Measurements from ENCODE around the gene BRI3BP. TPM values are rescaled to one million over a fixed set of nuclear protein-coding genes. Genes with fewer than 3 reads are reported as not detected.
"Not testable (repeated sequence)": the region's sequence is repeated elsewhere in the genome, so short reads cannot be mapped to it uniquely, and the experiment has no call there.

Gene BRI3BP
- total RNA-seq, 2 donors from 2014 or later: 14.8 to 29.3 TPM

- no peaks in the 10 kb centered on the region for H3K27me3 Mint-ChIP-seq
- no peak for ATAC-seq (replicated peaks)
- H3K4me3 Mint-ChIP-seq: no peak overlapping the region
- H3K4me1 Mint-ChIP-seq: no peaks in the 10 kb centered on the region
- H3K27ac Mint-ChIP-seq: no peak overlapping the region
- no peaks in the 10 kb centered on the region for H3K9me3 Mint-ChIP-seq
- peaks cover 84% of the 10 kb centered on the region for H3K36me3 Mint-ChIP-seq (ENCODE audit: low read depth)
Measured at GRCh38 chr12:124964251-124964650, 29.2 kb upstream of the BRI3BP start.

DNA sequence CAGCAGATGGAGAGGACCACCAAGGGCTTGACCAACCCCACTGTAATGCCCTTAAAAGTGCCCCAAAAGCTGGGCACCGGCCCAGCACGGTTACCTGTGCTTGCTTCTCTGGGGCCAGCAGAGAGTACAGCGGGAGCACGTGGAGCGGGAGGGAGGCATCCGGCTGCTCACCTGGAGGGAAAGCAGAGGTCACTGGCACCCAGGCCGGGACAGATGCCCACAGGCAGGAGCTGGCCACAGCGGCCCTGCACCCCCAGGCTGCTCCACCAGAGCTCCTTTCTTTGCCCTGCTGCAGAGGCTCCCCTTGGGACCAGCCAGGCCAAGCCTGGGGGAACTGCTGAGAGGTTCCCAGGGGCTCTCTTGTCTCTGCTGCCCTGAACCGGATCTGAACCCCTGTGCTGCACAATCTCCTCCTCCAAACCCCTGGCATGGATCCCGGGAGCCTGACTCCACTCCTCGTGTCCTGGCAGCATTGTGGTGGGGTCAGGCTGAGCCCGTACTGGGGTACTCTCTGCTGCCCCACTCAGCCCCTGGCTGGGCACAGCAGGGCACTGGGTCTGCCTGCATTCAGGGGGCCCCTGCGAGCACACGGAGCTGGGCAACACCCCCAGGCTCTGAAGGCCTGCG lies 28.5 kb upstream of the BRI3BP start:
- Mint-ChIP-seq H3K4me3 (no peak overlapping the region), H3K27me3 (no peaks in the 10 kb centered on the region), H3K27ac (no peak overlapping the region), H3K36me3 (ENCODE audit: low read depth) (peaks cover 84% of the 10 kb centered on the region), H3K4me1 (no peaks in the 10 kb centered on the region), H3K9me3 (no peaks in the 10 kb centered on the region)
- no peak for ATAC-seq (replicated peaks)

- no peaks in the 10 kb centered on the region for H3K27me3 Mint-ChIP-seq
- no peak overlapping the region for H3K4me3 Mint-ChIP-seq
- no peaks in the 10 kb centered on the region for H3K9me3 Mint-ChIP-seq
- no peaks in the 10 kb centered on the region for H3K4me1 Mint-ChIP-seq
- no peak overlapping the region for H3K27ac Mint-ChIP-seq
- H3K36me3 Mint-ChIP-seq (ENCODE audit: low read depth): peaks cover 75% of the 10 kb centered on the region
- no peak for ATAC-seq (replicated peaks)
Measured at GRCh38 chr12:124967016-124967739, 26.3 kb upstream of the BRI3BP start.

GRCh38 chr12:124968656-124969055 lies 24.8 kb upstream of the BRI3BP start:
- no peaks in the 10 kb centered on the region for H3K4me1 Mint-ChIP-seq
- no peak overlapping the region for H3K27ac Mint-ChIP-seq
- H3K4me3 Mint-ChIP-seq: no peak overlapping the region
- H3K9me3 Mint-ChIP-seq: no peaks in the 10 kb centered on the region
- no peak for ATAC-seq (replicated peaks)
- peaks cover 75% of the 10 kb centered on the region for H3K36me3 Mint-ChIP-seq (ENCODE audit: low read depth)
- no peaks in the 10 kb centered on the region for H3K27me3 Mint-ChIP-seq

DNA sequence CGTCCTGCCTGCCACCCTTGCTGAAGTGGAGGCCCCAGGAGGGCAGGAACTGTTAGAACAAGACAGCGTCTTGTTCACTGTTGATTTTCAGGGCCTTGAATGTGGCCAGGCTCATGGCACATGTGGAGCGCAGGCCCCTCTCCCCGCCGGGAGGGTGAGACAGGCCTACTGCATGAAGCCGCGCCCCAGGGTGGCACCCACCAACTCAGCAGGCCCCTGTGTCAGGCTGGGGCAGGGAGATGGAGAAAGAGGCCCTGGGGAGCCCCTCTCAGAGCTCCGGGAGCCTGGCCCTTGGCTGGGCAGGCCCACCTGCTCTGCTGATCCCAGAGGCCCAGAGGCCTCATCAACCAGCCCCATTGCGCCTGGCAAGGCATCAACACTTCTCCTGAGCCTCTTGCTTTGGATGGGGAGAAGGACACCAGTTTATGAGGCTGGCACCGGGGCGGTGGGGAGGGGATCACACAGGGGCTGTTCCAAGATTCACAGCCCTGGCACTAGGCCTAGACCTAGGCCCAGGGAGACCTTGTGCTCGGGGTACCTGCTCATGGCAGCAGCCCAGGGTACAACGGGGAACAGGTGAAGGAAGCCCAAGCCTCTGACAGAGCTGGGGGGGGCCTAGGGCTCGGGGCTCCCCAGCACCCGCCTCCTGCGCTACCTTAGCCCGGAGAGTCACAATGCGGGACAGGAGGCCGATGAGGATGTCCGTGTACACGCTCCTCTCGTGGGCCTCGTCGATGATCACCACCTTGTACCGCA lies 22.6 kb upstream of the BRI3BP start:
- Mint-ChIP-seq H3K27ac (no peak overlapping the region), H3K36me3 (ENCODE audit: low read depth) (peaks cover 83% of the 10 kb centered on the region), H3K27me3 (no peaks in the 10 kb centered on the region), H3K9me3 (no peaks in the 10 kb centered on the region), H3K4me3 (no peak overlapping the region), H3K4me1 (no peaks in the 10 kb centered on the region)
- no peak for ATAC-seq (replicated peaks)

GRCh38 chr12:124971603-124972002 lies 21.8 kb upstream of the BRI3BP start:
- Mint-ChIP-seq H3K36me3 (ENCODE audit: low read depth) (peaks cover 81% of the 10 kb centered on the region), H3K27me3 (no peaks in the 10 kb centered on the region), H3K27ac (no peak overlapping the region), H3K4me3 (no peak overlapping the region), H3K4me1 (no peaks in the 10 kb centered on the region), H3K9me3 (no peaks in the 10 kb centered on the region)
- no peak for ATAC-seq (replicated peaks)

DNA sequence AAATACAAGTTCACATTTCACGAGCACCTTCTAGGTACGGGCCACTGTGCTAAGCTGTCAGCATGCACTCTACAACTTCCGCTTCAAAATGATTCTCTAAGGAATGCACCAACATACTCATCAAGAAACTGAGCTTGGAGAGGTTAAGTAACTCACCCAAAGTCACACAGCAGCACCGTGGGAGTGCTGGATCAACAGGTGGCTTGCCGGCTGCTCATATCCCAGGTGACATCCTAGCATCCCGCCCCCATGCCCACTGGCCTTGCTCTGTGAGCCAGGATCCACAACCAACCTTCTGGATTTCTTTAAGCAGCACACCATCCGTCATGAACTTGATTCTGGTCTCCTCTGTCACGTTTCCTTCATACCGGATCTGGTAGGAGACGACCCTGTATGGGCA lies 21.2 kb upstream of the BRI3BP start:
- Mint-ChIP-seq H3K27me3 (no peaks in the 10 kb centered on the region), H3K27ac (no peak overlapping the region), H3K36me3 (ENCODE audit: low read depth) (peaks cover 81% of the 10 kb centered on the region), H3K9me3 (no peaks in the 10 kb centered on the region), H3K4me3 (no peak overlapping the region), H3K4me1 (no peaks in the 10 kb centered on the region)
- no peak for ATAC-seq (replicated peaks)

DNA sequence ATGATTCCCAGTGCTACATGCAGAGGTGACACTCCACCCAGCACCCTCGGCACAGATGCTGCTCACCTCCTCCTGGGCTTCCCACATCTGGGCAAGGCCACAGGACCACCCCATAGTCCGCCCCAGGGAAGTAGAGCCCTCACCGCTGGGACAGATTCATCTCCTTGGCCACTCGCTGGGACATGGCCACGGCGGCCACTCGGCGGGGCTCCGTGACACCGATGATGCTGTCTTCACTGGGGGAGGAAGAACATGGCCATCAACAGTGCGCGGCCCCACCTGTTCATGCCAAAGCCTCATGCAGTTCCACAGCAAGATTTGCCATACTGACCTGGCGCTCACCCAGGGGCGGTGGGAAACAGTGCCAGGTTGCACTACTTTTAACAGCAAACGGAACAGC lies 18.2 kb upstream of the BRI3BP start:
- no peaks in the 10 kb centered on the region for H3K4me1 Mint-ChIP-seq
- no peaks in the 10 kb centered on the region for H3K9me3 Mint-ChIP-seq
- H3K4me3 Mint-ChIP-seq: no peak overlapping the region
- peaks cover 88% of the 10 kb centered on the region for H3K36me3 Mint-ChIP-seq (ENCODE audit: low read depth)
- ATAC-seq (replicated peaks): no peak
- H3K27ac Mint-ChIP-seq: no peak overlapping the region
- H3K27me3 Mint-ChIP-seq: no peaks in the 10 kb centered on the region

DNA sequence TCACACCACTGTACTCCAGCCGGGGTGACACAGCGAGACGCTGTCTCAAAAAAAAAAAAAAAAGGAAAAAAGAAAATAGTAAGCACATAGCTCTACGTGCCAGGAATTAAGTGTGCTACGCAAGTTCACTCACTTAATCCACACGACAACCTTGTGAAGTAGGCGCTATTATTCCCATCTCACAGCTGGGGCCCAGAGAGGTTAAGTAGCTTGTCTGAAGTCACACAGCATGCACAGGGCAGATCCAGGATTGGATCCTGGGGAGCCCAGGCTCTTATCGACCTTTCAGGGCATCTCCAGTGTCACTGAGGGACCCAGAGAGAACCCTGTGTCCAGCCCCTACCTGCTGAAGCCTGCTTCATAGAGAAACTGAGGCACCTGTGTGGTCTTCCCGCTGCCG lies 16.4 kb upstream of the BRI3BP start:
- Mint-ChIP-seq H3K27ac (no peak overlapping the region), H3K9me3 (no peaks in the 10 kb centered on the region), H3K36me3 (ENCODE audit: low read depth) (peaks cover 94% of the 10 kb centered on the region), H3K27me3 (no peaks in the 10 kb centered on the region), H3K4me1 (no peaks in the 10 kb centered on the region), H3K4me3 (no peak overlapping the region)
- no peak for ATAC-seq (replicated peaks)

- H3K4me3 Mint-ChIP-seq: no peak overlapping the region
- ATAC-seq (replicated peaks): no peak
- H3K36me3 Mint-ChIP-seq (ENCODE audit: low read depth): peaks cover 95% of the 10 kb centered on the region
- no peaks in the 10 kb centered on the region for H3K27me3 Mint-ChIP-seq
- no peaks in the 10 kb centered on the region for H3K4me1 Mint-ChIP-seq
- H3K9me3 Mint-ChIP-seq: no peaks in the 10 kb centered on the region
- no peak overlapping the region for H3K27ac Mint-ChIP-seq
Measured at GRCh38 chr12:124979568-124979967, 13.9 kb upstream of the BRI3BP start.

DNA sequence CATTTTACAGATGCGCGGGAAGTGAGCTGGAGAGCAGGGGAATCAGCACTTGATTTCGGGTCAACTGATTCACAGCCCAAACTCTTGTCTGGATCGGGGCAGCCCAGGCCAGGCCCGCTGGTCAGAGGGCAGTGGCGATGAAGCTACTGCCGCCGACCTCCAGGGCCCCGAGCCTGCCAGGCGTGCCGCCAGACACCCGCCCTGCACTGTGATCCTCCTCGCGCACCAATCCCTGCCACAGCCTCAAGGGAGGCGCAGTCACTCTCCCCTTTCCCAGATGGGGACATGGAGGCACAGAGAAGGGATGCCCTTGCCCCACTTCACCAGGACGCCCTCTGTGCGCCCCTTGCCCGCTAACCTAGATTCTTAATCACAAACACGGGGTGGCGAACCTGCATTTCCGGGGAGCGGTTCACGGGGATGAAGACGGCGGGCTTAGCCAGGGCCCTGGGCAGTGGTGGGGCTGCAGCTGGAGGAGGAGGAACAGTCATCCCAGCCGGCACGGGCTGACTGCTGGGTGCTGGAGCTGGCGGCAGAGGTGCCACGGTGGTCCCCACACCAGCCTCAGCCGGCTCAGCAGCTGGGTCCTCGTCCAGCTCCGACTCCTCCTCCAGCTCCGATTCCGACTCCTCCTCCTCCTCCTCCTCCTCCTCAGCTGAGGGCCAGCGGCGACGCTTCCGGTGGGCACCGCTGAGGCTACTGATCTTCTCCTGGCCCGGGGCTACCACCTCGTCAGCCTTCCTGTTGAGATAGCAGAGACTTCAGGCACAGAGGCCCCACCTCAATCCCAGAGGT lies 13.2 kb upstream of the BRI3BP start:
- H3K27me3 Mint-ChIP-seq: no peaks in the 10 kb centered on the region
- no peak for ATAC-seq (replicated peaks)
- no peaks in the 10 kb centered on the region for H3K9me3 Mint-ChIP-seq
- H3K36me3 Mint-ChIP-seq (ENCODE audit: low read depth): peaks cover 95% of the 10 kb centered on the region
- H3K4me1 Mint-ChIP-seq: no peaks in the 10 kb centered on the region
- H3K4me3 Mint-ChIP-seq: no peak overlapping the region
- H3K27ac Mint-ChIP-seq: no peak overlapping the region

DNA sequence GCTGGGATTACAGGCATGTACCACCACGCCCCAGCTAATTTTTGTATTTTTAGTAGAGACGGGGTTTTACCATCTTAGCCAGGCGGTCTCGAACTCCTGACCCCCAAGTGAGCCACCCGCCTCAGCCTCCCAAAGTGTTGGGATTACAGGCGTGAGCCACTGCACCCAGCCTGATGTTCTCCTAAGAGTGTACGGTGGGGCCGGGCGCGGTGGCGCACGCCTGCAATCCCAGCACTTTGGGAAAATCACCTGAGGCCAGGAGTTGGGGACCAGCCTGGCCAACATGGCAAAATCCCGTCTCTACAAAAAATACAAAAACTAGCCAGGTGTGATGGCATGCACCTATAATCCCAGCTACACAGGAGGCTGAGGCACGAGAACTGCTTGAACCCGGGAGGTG lies 6.6 kb upstream of the BRI3BP start:
- H3K4me3 Mint-ChIP-seq; H3K4me1 Mint-ChIP-seq; H3K9me3 Mint-ChIP-seq; ATAC-seq (replicated peaks); H3K27ac Mint-ChIP-seq; H3K27me3 Mint-ChIP-seq: not testable (repeated sequence)
- peaks cover 54% of the 10 kb centered on the region for H3K36me3 Mint-ChIP-seq (ENCODE audit: low read depth)

- peaks cover 3% of the 10 kb centered on the region for H3K36me3 Mint-ChIP-seq (ENCODE audit: low read depth)
- peaks cover 4% of the 10 kb centered on the region for H3K9me3 Mint-ChIP-seq
- H3K4me3 Mint-ChIP-seq: peak overlapping the region; percentile 90
Measured at GRCh38 chr12:124992874-124993625, 395 bp upstream of the BRI3BP start.

More at GRCh38 chr12:124992874-124993625, 395 bp upstream of the BRI3BP start:
- no peaks in the 10 kb centered on the region for H3K27me3 Mint-ChIP-seq
- H3K27ac Mint-ChIP-seq: peak overlapping the region; percentile 92
- H3K4me1 Mint-ChIP-seq: peaks cover 24% of the 10 kb centered on the region
- ATAC-seq (replicated peaks): peak; percentile 78

All from activated T-helper 17 cell treated with anti-CD3 and anti-CD28 coated beads, Interleukin-2, amount 50 U/mL, for 72 hours (primary cell).